ENCODE measurements around the gene DGCR8. TPM values are rescaled to one million over a fixed set of nuclear protein-coding genes. Genes with fewer than 3 reads are reported as not detected.

Gene DGCR8
- total and polyA plus RNA-seq, 5 donors from 2014 or later = 2.7 to 41.1 (median 5.1) TPM

- Histone ChIP-seq H3K4me3 (ENCODE audit: low read depth, low read length) (no peak overlapping the region), H3K27ac (ENCODE audit: insufficient read depth, low read length, poor library complexity, severe bottlenecking) (no peak overlapping the region), H3K36me3 (ENCODE audit: control insufficient read depth, insufficient read depth, low read length) (peaks cover 51% of the 10 kb centered on the region), H3K9me3 (ENCODE audit: control insufficient read depth in 2 of 2, low read length in 2 of 2) (no peaks in the 10 kb centered on the region), H3K4me1 (ENCODE audit: control insufficient read depth, insufficient read depth, low read length, poor library complexity, severe bottlenecking) (peaks cover 8% of the 10 kb centered on the region), H3K27me3 (ENCODE audit: control insufficient read depth, insufficient read depth, low read length) (no peaks in the 10 kb centered on the region)
- Mint-ChIP-seq H3K27ac (peak overlapping the region in 2 of 3 donors; percentile 69 to 71), H3K4me3 (no peak overlapping the region), H3K4me1 (peaks cover 0 to 18% (median 9%) of the 10 kb centered on the region in 4 donors), H3K36me3 (peaks cover 15% of the 10 kb centered on the region), H3K27me3 (no peaks in the 10 kb centered on the region), H3K9me3 (no peaks in the 10 kb centered on the region)
- no peak for ATAC-seq (ENCODE audit: low read depth in 2 of 2)
- DNase-seq = no peak
Observed at GRCh38 chr22:20107951-20108756, 28.1 kb downstream of the DGCR8 start.

- no peak for ATAC-seq (ENCODE audit: low read depth in 2 of 2)
- Histone ChIP-seq H3K4me1 (ENCODE audit: control insufficient read depth, insufficient read depth, low read length, poor library complexity, severe bottlenecking) (peaks cover 12% of the 10 kb centered on the region), H3K27ac (ENCODE audit: insufficient read depth, low read length, poor library complexity, severe bottlenecking) (no peak overlapping the region), H3K36me3 (ENCODE audit: control insufficient read depth, insufficient read depth, low read length) (peaks cover 54% of the 10 kb centered on the region), H3K27me3 (ENCODE audit: control insufficient read depth, insufficient read depth, low read length) (no peaks in the 10 kb centered on the region), H3K4me3 (ENCODE audit: low read depth, low read length) (no peak overlapping the region), H3K9me3 (ENCODE audit: control insufficient read depth in 2 of 2, low read length in 2 of 2) (no peaks in the 10 kb centered on the region)
- no peak overlapping the region for H3K4me3 Mint-ChIP-seq
- H3K4me1 Mint-ChIP-seq = peaks cover 0 to 13% (median 6%) of the 10 kb centered on the region in 4 donors
- H3K27ac Mint-ChIP-seq = peak overlapping the region in 1 of 3 donors; percentile 69
- no peaks in the 10 kb centered on the region for H3K27me3 Mint-ChIP-seq
- H3K9me3 Mint-ChIP-seq = no peaks in the 10 kb centered on the region
- DNase-seq = no peak
- peaks cover 11% of the 10 kb centered on the region for H3K36me3 Mint-ChIP-seq
Observed at GRCh38 chr22:20108757-20109230, 28.8 kb downstream of the DGCR8 start.

- H3K36me3 ChIP-seq (ENCODE audit: control insufficient read depth, insufficient read depth, low read length) = peaks cover 56% of the 10 kb centered on the region
- H3K27me3 ChIP-seq (ENCODE audit: control insufficient read depth, insufficient read depth, low read length) = no peaks in the 10 kb centered on the region
- H3K4me1 Mint-ChIP-seq = peaks cover 0 to 17% (median 8%) of the 10 kb centered on the region in 4 donors
- ATAC-seq (ENCODE audit: low read depth in 2 of 2) = no peak
- H3K27me3 Mint-ChIP-seq = no peaks in the 10 kb centered on the region
- H3K27ac ChIP-seq (ENCODE audit: insufficient read depth, low read length, poor library complexity, severe bottlenecking) = no peak overlapping the region
- no peak for DNase-seq
- peaks cover 11% of the 10 kb centered on the region for H3K36me3 Mint-ChIP-seq
- peak overlapping the region in 2 of 3 donors; percentile 52 to 63 for H3K27ac Mint-ChIP-seq
- no peaks in the 10 kb centered on the region for H3K9me3 ChIP-seq (ENCODE audit: control insufficient read depth in 2 of 2, low read length in 2 of 2)
- H3K4me1 ChIP-seq (ENCODE audit: control insufficient read depth, insufficient read depth, low read length, poor library complexity, severe bottlenecking) = peaks cover 17% of the 10 kb centered on the region
- no peak overlapping the region for H3K4me3 Mint-ChIP-seq
- H3K9me3 Mint-ChIP-seq = no peaks in the 10 kb centered on the region
- no peak overlapping the region for H3K4me3 ChIP-seq (ENCODE audit: low read depth, low read length)
Observed at GRCh38 chr22:20109411-20110358, 29.6 kb downstream of the DGCR8 start.

GRCh38 chr22:20110359-20110985 is 30.4 kb downstream of the DGCR8 start:
- no peak overlapping the region for H3K4me3 ChIP-seq (ENCODE audit: low read depth, low read length)
- DNase-seq (no peak), ATAC-seq (ENCODE audit: low read depth in 2 of 2) (no peak)
- peaks cover 0 to 23% (median 12%) of the 10 kb centered on the region in 4 donors for H3K4me1 Mint-ChIP-seq
- H3K36me3 ChIP-seq (ENCODE audit: control insufficient read depth, insufficient read depth, low read length) = peaks cover 51% of the 10 kb centered on the region
- H3K27me3 Mint-ChIP-seq = no peaks in the 10 kb centered on the region
- no peaks in the 10 kb centered on the region for H3K9me3 ChIP-seq (ENCODE audit: control insufficient read depth in 2 of 2, low read length in 2 of 2)
- H3K4me3 Mint-ChIP-seq = no peak overlapping the region
- peaks cover 15% of the 10 kb centered on the region for H3K36me3 Mint-ChIP-seq
- no peaks in the 10 kb centered on the region for H3K27me3 ChIP-seq (ENCODE audit: control insufficient read depth, insufficient read depth, low read length)
- peak overlapping the region; percentile 52 for H3K27ac ChIP-seq (ENCODE audit: insufficient read depth, low read length, poor library complexity, severe bottlenecking)
- no peaks in the 10 kb centered on the region for H3K9me3 Mint-ChIP-seq
- H3K4me1 ChIP-seq (ENCODE audit: control insufficient read depth, insufficient read depth, low read length, poor library complexity, severe bottlenecking) = peaks cover 21% of the 10 kb centered on the region
- peak overlapping the region; percentile 37 to 69 (median 52) for H3K27ac Mint-ChIP-seq

GRCh38 chr22:20111045-20111688 is 31.1 kb downstream of the DGCR8 start:
- Mint-ChIP-seq H3K27ac (peak overlapping the region; percentile 52 to 69 (median 65)), H3K4me3 (peak overlapping the region in 1 of 4 donors; percentile 67), H3K9me3 (no peaks in the 10 kb centered on the region), H3K36me3 (peaks cover 15% of the 10 kb centered on the region), H3K4me1 (peaks cover 0 to 24% (median 13%) of the 10 kb centered on the region in 4 donors), H3K27me3 (no peaks in the 10 kb centered on the region)
- no peaks in the 10 kb centered on the region for H3K9me3 ChIP-seq (ENCODE audit: control insufficient read depth in 2 of 2, low read length in 2 of 2)
- ATAC-seq (ENCODE audit: low read depth in 2 of 2) (peak; percentile 62 to 64), DNase-seq (peak; percentile 24 to 71 (median 45))
- H3K4me3 ChIP-seq (ENCODE audit: low read depth, low read length) = no peak overlapping the region
- H3K36me3 ChIP-seq (ENCODE audit: control insufficient read depth, insufficient read depth, low read length) = peaks cover 45% of the 10 kb centered on the region
- H3K4me1 ChIP-seq (ENCODE audit: control insufficient read depth, insufficient read depth, low read length, poor library complexity, severe bottlenecking) = peaks cover 28% of the 10 kb centered on the region
- no peaks in the 10 kb centered on the region for H3K27me3 ChIP-seq (ENCODE audit: control insufficient read depth, insufficient read depth, low read length)
- peak overlapping the region; percentile 52 for H3K27ac ChIP-seq (ENCODE audit: insufficient read depth, low read length, poor library complexity, severe bottlenecking)

GRCh38 chr22:20111689-20112622 is 31.9 kb downstream of the DGCR8 start:
- H3K4me3 ChIP-seq (ENCODE audit: low read depth, low read length) = no peak overlapping the region
- H3K9me3 Mint-ChIP-seq = no peaks in the 10 kb centered on the region
- H3K4me1 Mint-ChIP-seq = peaks cover 0 to 27% (median 14%) of the 10 kb centered on the region in 4 donors
- H3K27me3 Mint-ChIP-seq = no peaks in the 10 kb centered on the region
- DNase-seq (no peak), ATAC-seq (ENCODE audit: low read depth in 2 of 2) (no peak)
- H3K4me3 Mint-ChIP-seq = peak overlapping the region in 3 of 4 donors; percentile 13 to 67 (median 52)
- peaks cover 37% of the 10 kb centered on the region for H3K36me3 ChIP-seq (ENCODE audit: control insufficient read depth, insufficient read depth, low read length)
- H3K27ac ChIP-seq (ENCODE audit: insufficient read depth, low read length, poor library complexity, severe bottlenecking) = peak overlapping the region; percentile 52
- H3K27me3 ChIP-seq (ENCODE audit: control insufficient read depth, insufficient read depth, low read length) = no peaks in the 10 kb centered on the region
- H3K9me3 ChIP-seq (ENCODE audit: control insufficient read depth in 2 of 2, low read length in 2 of 2) = no peaks in the 10 kb centered on the region
- peaks cover 15% of the 10 kb centered on the region for H3K36me3 Mint-ChIP-seq
- peaks cover 35% of the 10 kb centered on the region for H3K4me1 ChIP-seq (ENCODE audit: control insufficient read depth, insufficient read depth, low read length, poor library complexity, severe bottlenecking)
- peak overlapping the region in 2 of 3 donors; percentile 20 to 76 for H3K27ac Mint-ChIP-seq
